GM12878 (cell line): ENCODE measurements around the gene ACTR1B. TPM values are rescaled to one million over a fixed set of nuclear protein-coding genes. Genes with fewer than 3 reads are reported as not detected.
A peak's percentile ranks its signal among the peaks of the same experiment; 100 is the strongest.

ENCODE experiments used
- ATF7 ChIP-seq: fragments of 450-650 bp; IDR thresholded peaks from 2 replicates; pipeline ENCODE4 v1.6.1; 2016; ENCODE audit warnings: low read depth, mild to moderate bottlenecking
- CBX3 ChIP-seq: fragments of 200-600 bp; sonication (generic); IDR thresholded peaks from 2 replicates; pipeline ENCODE4 v1.6.1; 2016; ENCODE audit warnings: low read depth, borderline replicate concordance
- E2F8 ChIP-seq: fragments of 450-650 bp; IDR thresholded peaks from 2 replicates; pipeline ENCODE4 v1.6.1; 2018; ENCODE audit warnings: mild to moderate bottlenecking, low read depth, moderate library complexity; ENCODE audit not compliant: partially characterized antibody
- EGR1 ChIP-seq, 2 experiments: IDR thresholded peaks; 1 replicate in 1 of 2; 2 replicates in 1 of 2; pipeline ENCODE4 v1.6.1; 2011 to 2012; ENCODE audit warnings: low read depth in 2 of 2, low read length in 2 of 2, borderline replicate concordance in 1 of 2, mild to moderate bottlenecking in 1 of 2, moderate library complexity in 1 of 2
- EZH2 ChIP-seq: IDR thresholded peaks from 2 replicates; pipeline ENCODE4 v1.6.1; 2012; ENCODE audit warnings: low read depth, mild to moderate bottlenecking, control low read depth, inconsistent platforms, low read length, borderline replicate concordance; ENCODE audit not compliant: control insufficient read depth
- HCFC1 ChIP-seq: fragments of 150-350 bp; IDR thresholded peaks from 2 replicates; pipeline ENCODE4 v1.6.1; 2014; ENCODE audit warnings: low read length
- MTA3 ChIP-seq: IDR thresholded peaks from 2 replicates; pipeline ENCODE4 v1.6.1; 2012; ENCODE audit warnings: low read length, inconsistent platforms, borderline replicate concordance
- MXI1 ChIP-seq: fragments of 150-350 bp; IDR thresholded peaks from 2 replicates; pipeline ENCODE4 v1.6.1; 2011; ENCODE audit warnings: low read depth, mild to moderate bottlenecking, inconsistent platforms, low read length, improper control_type of control experiment
- NR2C2 ChIP-seq: IDR thresholded peaks from 2 replicates; pipeline ENCODE4 v1.6.1; 2011; ENCODE audit warnings: borderline replicate concordance, low read depth; ENCODE audit not compliant: control insufficient read depth, insufficient read length
- PML ChIP-seq: IDR thresholded peaks from 2 replicates; pipeline ENCODE4 v1.6.1; 2012; ENCODE audit warnings: low read length, inconsistent platforms
- POU2F2 ChIP-seq: IDR thresholded peaks from 3 replicates; pipeline ENCODE4 v1.6.1; 2011; ENCODE audit warnings: low read depth, mild to moderate bottlenecking, low read length, borderline replicate concordance
- RAD51 ChIP-seq: fragments of 450-650 bp; IDR thresholded peaks from 2 replicates; pipeline ENCODE4 v1.6.1; 2016; ENCODE audit warnings: moderate library complexity, mild to moderate bottlenecking, inconsistent platforms
- SIX5 ChIP-seq: IDR thresholded peaks from 2 replicates; pipeline ENCODE4 v1.6.1; 2011; ENCODE audit warnings: mild to moderate bottlenecking, low read depth, low read length, moderate library complexity; ENCODE audit not compliant: severe bottlenecking
- SMC3 ChIP-seq: IDR thresholded peaks from 2 replicates; pipeline ENCODE4 v1.6.1; 2011; ENCODE audit warnings: low read length, improper control_type of control experiment, borderline replicate concordance
- STAT3 ChIP-seq: IDR thresholded peaks from 2 replicates; pipeline ENCODE4 v1.6.1; 2011; ENCODE audit warnings: low read depth, low read length, improper control_type of control experiment
- TBL1XR1 ChIP-seq: IDR thresholded peaks from 2 replicates; pipeline ENCODE4 v1.6.1; 2012; ENCODE audit warnings: low read depth, low read length, improper control_type of control experiment
- TCF12 ChIP-seq: IDR thresholded peaks from 2 replicates; pipeline ENCODE4 v1.6.1; 2011; ENCODE audit warnings: low read depth, mild to moderate bottlenecking, low read length
- USF2 ChIP-seq: IDR thresholded peaks from 2 replicates; pipeline ENCODE4 v1.6.1; 2011; ENCODE audit warnings: low read depth, low read length, improper control_type of control experiment, borderline replicate concordance
- ZNF622 ChIP-seq: fragments of 450-650 bp; IDR thresholded peaks from 2 replicates; pipeline ENCODE4 v1.6.1; 2017; ENCODE audit warnings: mild to moderate bottlenecking, inconsistent platforms
- polyA plus RNA-seq, 11 experiments: library from polyadenylated mRNA; depleted of rRNA in 4 of 11; unstranded in 6 of 11; stranded (reverse) in 5 of 11; fragments of >200 nt; fragmentation: Nextera tagmentation in 4 of 11; fragmentation: Illumina TruSeq in 1 of 11; extraction: Ambion mirVana in 4 of 11; extraction: Trizol in 1 of 11; gene quantifications; 1 replicate in 1 of 11; 2 replicates in 10 of 11; pipeline versions ENCODE4 v1.2.1 to v1.2.3, GENCODE V29; 2011 to 2016; ENCODE audit warnings: inconsistent platforms in 2 of 11, missing spikeins in 2 of 11, low read depth in 1 of 11
- total RNA-seq, 4 experiments: library from RNA; depleted of rRNA in 3 of 4; stranded (reverse); fragments of >200 nt in 3 of 4; fragmentation: Illumina TruSeq in 1 of 4; extraction: Trizol in 1 of 4; gene quantifications; 2 replicates each; pipeline versions ENCODE4 v1.2.1 to v1.2.3, GENCODE V29; 2013 to 2021
- TF ChIP-seq, protein P1 (sequence below): fragments of 450-650 bp; formaldehyde crosslinking; IDR thresholded peaks from 2 replicates; pipeline ENCODE4 v1.4.0; 2022; ENCODE audit warnings: mild to moderate bottlenecking, moderate library complexity
- TF ChIP-seq, protein P2 (sequence below): fragments of 450-650 bp; IDR thresholded peaks from 2 replicates; pipeline ENCODE4 v1.6.1; 2017; ENCODE audit warnings: mild to moderate bottlenecking, low read depth, inconsistent platforms; ENCODE audit not compliant: poor library complexity, severe bottlenecking
- TF ChIP-seq, protein P3 (sequence below): IDR thresholded peaks from 2 replicates; pipeline ENCODE4 v1.6.1; 2011; ENCODE audit warnings: borderline replicate concordance, low read depth, mild to moderate bottlenecking, moderate library complexity, mixed read lengths, low read length; ENCODE audit not compliant: insufficient read depth; ENCODE audit errors: extremely low read length

ACTR1B gene
- total and polyA plus RNA-seq, 10 of the 15 experiments (the other 5 are each of a cell fraction or from before 2014, with no cell fraction given): 1.3 to 62.8 (median 44.8) TPM

GRCh38 chr2:97673915-97674283 lies 10.1 kb upstream of the ACTR1B start (continued):
- TF ChIP-seq E2F8 (no peak), TCF12 (peak; percentile 71; the same call in 1 of the 2 replicates), SMC3 (no peak), SIX5 (no peak), EGR1 (IDR thresholded peaks at IDR 0.05; ENCODE audit: borderline replicate concordance in 1 of 2, low read depth in 2 of 2, low read length in 2 of 2) (no peak), HCFC1 (no peak), STAT3 (no peak), MXI1 (no peak), PML (no peak), POU2F2 (no peak), RAD51 (peak; percentile 22; the same call in 1 of the 2 replicates), MTA3 (no peak), NR2C2 (no peak), CBX3 (no peak), EZH2 (no peak), TBL1XR1 (no peak), ZNF622 (no peak), ATF7 (peak; percentile 92), USF2 (no peak)
- TF ChIP-seq, protein P1, sequence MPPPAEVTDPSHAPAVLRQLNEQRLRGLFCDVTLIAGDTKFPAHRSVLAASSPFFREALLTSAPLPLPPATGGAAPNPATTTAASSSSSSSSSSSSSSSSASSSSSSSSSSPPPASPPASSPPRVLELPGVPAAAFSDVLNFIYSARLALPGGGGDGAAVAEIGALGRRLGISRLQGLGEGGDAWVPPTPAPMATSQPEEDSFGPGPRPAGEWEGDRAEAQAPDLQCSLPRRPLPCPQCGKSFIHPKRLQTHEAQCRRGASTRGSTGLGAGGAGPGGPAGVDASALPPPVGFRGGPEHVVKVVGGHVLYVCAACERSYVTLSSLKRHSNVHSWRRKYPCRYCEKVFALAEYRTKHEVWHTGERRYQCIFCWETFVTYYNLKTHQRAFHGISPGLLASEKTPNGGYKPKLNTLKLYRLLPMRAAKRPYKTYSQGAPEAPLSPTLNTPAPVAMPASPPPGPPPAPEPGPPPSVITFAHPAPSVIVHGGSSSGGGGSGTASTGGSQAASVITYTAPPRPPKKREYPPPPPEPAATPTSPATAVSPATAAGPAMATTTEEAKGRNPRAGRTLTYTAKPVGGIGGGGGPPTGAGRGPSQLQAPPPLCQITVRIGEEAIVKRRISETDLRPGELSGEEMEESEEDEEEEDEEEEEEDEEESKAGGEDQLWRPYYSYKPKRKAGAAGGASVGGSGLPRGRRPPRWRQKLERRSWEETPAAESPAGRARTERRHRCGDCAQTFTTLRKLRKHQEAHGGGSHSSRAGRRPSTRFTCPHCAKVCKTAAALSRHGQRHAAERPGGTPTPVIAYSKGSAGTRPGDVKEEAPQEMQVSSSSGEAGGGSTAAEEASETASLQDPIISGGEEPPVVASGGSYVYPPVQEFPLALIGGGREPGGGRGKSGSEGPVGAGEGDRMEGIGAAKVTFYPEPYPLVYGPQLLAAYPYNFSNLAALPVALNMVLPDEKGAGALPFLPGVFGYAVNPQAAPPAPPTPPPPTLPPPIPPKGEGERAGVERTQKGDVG (CRISPR knock-in tag): no peak
- TF ChIP-seq, protein P2, sequence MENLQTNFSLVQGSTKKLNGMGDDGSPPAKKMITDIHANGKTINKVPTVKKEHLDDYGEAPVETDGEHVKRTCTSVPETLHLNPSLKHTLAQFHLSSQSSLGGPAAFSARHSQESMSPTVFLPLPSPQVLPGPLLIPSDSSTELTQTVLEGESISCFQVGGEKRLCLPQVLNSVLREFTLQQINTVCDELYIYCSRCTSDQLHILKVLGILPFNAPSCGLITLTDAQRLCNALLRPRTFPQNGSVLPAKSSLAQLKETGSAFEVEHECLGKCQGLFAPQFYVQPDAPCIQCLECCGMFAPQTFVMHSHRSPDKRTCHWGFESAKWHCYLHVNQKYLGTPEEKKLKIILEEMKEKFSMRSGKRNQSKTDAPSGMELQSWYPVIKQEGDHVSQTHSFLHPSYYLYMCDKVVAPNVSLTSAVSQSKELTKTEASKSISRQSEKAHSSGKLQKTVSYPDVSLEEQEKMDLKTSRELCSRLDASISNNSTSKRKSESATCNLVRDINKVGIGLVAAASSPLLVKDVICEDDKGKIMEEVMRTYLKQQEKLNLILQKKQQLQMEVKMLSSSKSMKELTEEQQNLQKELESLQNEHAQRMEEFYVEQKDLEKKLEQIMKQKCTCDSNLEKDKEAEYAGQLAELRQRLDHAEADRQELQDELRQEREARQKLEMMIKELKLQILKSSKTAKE: no peak
- TF ChIP-seq, protein P3, sequence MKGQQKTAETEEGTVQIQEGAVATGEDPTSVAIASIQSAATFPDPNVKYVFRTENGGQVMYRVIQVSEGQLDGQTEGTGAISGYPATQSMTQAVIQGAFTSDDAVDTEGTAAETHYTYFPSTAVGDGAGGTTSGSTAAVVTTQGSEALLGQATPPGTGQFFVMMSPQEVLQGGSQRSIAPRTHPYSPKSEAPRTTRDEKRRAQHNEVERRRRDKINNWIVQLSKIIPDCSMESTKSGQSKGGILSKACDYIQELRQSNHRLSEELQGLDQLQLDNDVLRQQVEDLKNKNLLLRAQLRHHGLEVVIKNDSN: no peak
